Measurements from ENCODE around the gene DCAF10.

DNA sequence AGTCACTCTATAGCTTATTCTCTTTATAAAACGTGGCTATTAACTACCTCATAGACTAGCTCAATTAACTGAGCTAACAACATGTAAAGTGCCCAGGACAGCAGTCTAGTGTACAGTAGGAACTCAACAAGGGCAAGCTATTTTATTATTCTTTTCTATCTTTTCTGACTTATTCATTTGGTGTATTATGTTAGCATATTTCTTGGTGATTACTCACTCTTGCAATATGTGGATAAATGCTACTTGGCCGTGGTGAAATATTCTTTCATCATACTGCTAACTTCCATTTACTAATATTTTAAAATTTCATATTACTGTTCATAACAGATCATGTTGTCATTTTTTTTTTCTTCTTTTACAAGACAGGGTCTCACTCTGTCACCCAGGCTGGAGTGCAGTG lies 98.4 kb downstream of the DCAF10 start:
- no peak for TF ChIP-seq EZH2 (IDR thresholded peaks at IDR 0.05; ENCODE audit: borderline replicate concordance, low read depth, low read length, poor library complexity, severe bottlenecking)
- TF ChIP-seq, protein P1, sequence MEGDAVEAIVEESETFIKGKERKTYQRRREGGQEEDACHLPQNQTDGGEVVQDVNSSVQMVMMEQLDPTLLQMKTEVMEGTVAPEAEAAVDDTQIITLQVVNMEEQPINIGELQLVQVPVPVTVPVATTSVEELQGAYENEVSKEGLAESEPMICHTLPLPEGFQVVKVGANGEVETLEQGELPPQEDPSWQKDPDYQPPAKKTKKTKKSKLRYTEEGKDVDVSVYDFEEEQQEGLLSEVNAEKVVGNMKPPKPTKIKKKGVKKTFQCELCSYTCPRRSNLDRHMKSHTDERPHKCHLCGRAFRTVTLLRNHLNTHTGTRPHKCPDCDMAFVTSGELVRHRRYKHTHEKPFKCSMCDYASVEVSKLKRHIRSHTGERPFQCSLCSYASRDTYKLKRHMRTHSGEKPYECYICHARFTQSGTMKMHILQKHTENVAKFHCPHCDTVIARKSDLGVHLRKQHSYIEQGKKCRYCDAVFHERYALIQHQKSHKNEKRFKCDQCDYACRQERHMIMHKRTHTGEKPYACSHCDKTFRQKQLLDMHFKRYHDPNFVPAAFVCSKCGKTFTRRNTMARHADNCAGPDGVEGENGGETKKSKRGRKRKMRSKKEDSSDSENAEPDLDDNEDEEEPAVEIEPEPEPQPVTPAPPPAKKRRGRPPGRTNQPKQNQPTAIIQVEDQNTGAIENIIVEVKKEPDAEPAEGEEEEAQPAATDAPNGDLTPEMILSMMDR (conservative IDR thresholded peaks at IDR 0.05; ENCODE audit: low read depth, low read length), result no peak
